Effector memory CD8-positive, alpha-beta T cell (primary cell): ENCODE results near the gene SEMA3F.
"Not testable (repeated sequence)": the region's sequence is repeated elsewhere in the genome, so short reads cannot be mapped to it uniquely, and the experiment has no call there.

Source experiments
- ATAC-seq: fragments of 150-1000 bp; cut with Tn5 transposase; replicated peaks from 2 replicates; pipeline ENCODE4 v1.10.0; 2021; ENCODE audit warnings: mild to moderate bottlenecking, moderate library complexity
- DNase-seq, 3 experiments: peaks; one replicate each; pipeline ENCODE4 v3.0.0; 2021
- H3K27ac Mint-ChIP-seq, 2 donors: one replicate each; pipeline ENCODE4 v1.8.0; 2022; ENCODE audit warnings: mild to moderate bottlenecking in 2 of 2, mixed read lengths in 2 of 2, moderate library complexity in 2 of 2
- H3K27me3 Mint-ChIP-seq, 2 donors: one replicate each; pipeline ENCODE4 v1.8.0; 2022; ENCODE audit warnings: mixed read lengths in 2 of 2
- H3K36me3 Mint-ChIP-seq: one replicate; pipeline ENCODE4 v1.8.0; 2022; ENCODE audit warnings: mild to moderate bottlenecking, moderate library complexity, mixed read lengths; ENCODE audit not compliant: insufficient read depth
- H3K4me1 Mint-ChIP-seq, 2 donors: one replicate each; pipeline ENCODE4 v1.8.0; 2022; ENCODE audit warnings: low read depth in 2 of 2, mixed read lengths in 2 of 2
- H3K4me3 Mint-ChIP-seq, 2 donors: one replicate each; pipeline ENCODE4 v1.8.0; 2022; ENCODE audit warnings: mild to moderate bottlenecking in 2 of 2, mixed read lengths in 2 of 2, moderate library complexity in 2 of 2
- H3K9me3 Mint-ChIP-seq, 2 donors: one replicate each; pipeline ENCODE4 v1.8.0; 2022; ENCODE audit warnings: mixed read lengths in 2 of 2

Gene SEMA3F

GRCh38 chr3:50227390-50228183 is 72.5 kb downstream of the SEMA3F start:
- H3K36me3 Mint-ChIP-seq, result peaks cover 12% of the 10 kb centered on the region
- no peaks in the 10 kb centered on the region for H3K9me3 Mint-ChIP-seq
- peak overlapping the region; percentile 88 to 98 for H3K4me3 Mint-ChIP-seq
- peak overlapping the region; percentile 85 to 91 for H3K27ac Mint-ChIP-seq
- DNase-seq (peak; percentile 87 to 92 (median 89)), ATAC-seq (peak; percentile 84)
- H3K4me1 Mint-ChIP-seq, result peaks cover 18 to 23% of the 10 kb centered on the region in 2 donors
- H3K27me3 Mint-ChIP-seq, result no peaks in the 10 kb centered on the region

- peaks cover 18 to 23% of the 10 kb centered on the region in 2 donors for H3K4me1 Mint-ChIP-seq
- ATAC-seq, result not testable (repeated sequence)
These were observed 73.2 kb downstream of the SEMA3F start for GRCh38 chr3:50228184-50228763.

DNA sequence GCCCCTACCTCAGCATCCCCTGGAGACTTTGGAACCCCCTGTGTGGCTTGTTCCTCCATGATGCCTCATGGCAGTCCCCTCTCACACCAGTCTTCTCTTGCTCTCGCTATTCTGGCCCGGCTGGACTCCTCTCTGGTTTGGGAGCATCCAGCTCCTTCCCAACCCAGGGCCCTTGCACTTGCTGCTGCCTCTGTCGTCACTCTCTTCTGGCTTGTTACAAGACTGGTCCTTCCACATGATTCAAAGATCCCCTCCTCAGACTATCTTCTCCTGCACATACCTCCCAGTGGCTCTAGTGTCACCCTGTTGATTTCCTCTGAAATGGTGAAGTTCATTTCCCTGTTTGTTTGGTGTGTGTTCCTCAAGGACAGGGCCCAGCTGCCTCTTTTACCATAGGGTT is 74.4 kb downstream of the SEMA3F start:
- H3K27me3 Mint-ChIP-seq, result no peaks in the 10 kb centered on the region
- no peak for ATAC-seq
- H3K9me3 Mint-ChIP-seq, result no peaks in the 10 kb centered on the region
- DNase-seq, result no peak
- H3K4me3 Mint-ChIP-seq, result peak overlapping the region in 1 of 2 donors; percentile 38
- H3K27ac Mint-ChIP-seq, result no peak overlapping the region
- H3K4me1 Mint-ChIP-seq, result peaks cover 18 to 25% of the 10 kb centered on the region in 2 donors
- H3K36me3 Mint-ChIP-seq, result peaks cover 12% of the 10 kb centered on the region

More at GRCh38 chr3:50228184-50228763, 73.2 kb downstream of the SEMA3F start:
- H3K9me3 Mint-ChIP-seq, H3K27me3 Mint-ChIP-seq, DNase-seq: not testable (repeated sequence)
- peaks cover 12% of the 10 kb centered on the region for H3K36me3 Mint-ChIP-seq
- H3K27ac Mint-ChIP-seq, result peak overlapping the region in 1 of 2 donors; percentile 85
- H3K4me3 Mint-ChIP-seq, result peak overlapping the region; percentile 88 to 98

DNA sequence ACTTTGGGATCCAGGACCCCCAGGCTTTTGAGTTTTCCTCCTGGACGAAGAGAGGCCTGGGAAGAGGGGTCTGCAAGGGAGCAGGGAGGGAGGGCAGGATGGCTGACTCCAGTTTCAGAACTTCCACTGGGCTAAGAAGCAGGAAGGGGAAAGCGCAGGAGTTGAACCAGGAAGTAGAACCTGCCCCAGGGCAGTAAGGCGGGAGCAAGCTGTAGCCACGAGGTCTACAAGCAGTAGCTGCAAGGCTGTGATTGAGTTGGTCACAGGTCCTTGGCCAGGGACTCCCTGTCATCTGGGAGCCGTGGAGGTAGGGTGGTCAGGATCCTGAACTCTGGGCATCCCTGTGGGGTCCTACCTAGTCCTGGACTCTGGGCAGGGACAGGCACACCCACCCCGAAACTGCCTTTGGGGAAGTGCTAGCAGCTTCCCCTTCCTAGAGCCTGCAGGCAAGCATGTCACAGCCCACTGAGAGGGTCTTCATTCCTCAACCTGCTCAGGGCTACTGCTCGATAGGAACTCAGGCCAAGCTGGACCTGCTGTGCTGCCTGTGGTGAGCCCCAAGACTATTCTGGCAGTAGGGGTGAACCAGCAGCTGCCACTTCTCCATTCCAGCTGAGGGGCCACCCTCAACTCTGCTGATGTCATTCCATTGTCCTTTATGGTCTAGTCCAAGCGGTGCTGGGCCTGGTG is 75.1 kb downstream of the SEMA3F start:
- Mint-ChIP-seq H3K27ac (no peak overlapping the region), H3K36me3 (peaks cover 10% of the 10 kb centered on the region), H3K4me1 (peaks cover 18 to 25% of the 10 kb centered on the region in 2 donors), H3K27me3 (no peaks in the 10 kb centered on the region), H3K4me3 (no peak overlapping the region), H3K9me3 (no peaks in the 10 kb centered on the region)
- DNase-seq (no peak), ATAC-seq (no peak)

DNA sequence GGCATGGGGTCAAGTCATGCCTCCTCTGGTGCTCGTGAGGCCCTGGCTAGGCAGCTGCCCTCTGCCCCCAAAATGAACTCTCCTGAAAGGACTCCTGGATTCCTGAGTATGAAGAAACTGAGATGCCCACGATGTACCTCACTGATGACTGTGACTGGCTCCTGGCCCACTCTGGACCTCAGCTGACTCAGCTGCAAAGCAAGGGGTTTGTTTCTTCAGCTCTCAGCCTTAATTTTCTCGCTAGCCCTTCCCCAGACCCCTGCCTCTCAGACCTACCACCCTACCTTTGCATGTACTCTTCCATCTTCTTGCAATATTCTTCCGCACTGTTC is 75.6 kb downstream of the SEMA3F start:
- Mint-ChIP-seq H3K36me3 (peaks cover 11% of the 10 kb centered on the region), H3K27me3 (no peaks in the 10 kb centered on the region), H3K27ac (no peak overlapping the region), H3K4me1 (peaks cover 23 to 25% of the 10 kb centered on the region in 2 donors), H3K4me3 (no peak overlapping the region), H3K9me3 (no peaks in the 10 kb centered on the region)
- no peak for DNase-seq
- no peak for ATAC-seq

DNA sequence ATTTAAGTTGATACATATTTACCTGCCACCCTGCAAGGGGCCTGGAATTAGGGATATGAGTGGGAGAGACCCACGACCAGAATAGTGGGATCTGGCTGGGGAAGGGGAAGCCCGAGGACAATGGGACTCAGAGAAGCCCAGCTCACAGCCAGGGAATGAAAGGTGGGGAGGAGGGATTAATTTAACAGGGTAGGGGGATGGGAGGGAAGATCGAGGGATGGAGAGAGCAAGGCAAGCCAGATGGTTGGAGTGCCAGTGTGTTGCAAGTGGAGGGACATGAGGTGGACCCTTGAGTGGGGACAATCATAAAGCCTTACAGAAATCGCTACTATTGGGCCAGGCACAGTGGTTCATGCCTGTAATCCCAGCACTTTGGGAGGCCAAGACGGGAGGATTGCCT is 76.5 kb downstream of the SEMA3F start:
- H3K27ac Mint-ChIP-seq, result no peak overlapping the region
- no peaks in the 10 kb centered on the region for H3K27me3 Mint-ChIP-seq
- H3K4me1 Mint-ChIP-seq, result peaks cover 19% of the 10 kb centered on the region in 2 donors
- DNase-seq (no peak), ATAC-seq (no peak)
- no peaks in the 10 kb centered on the region for H3K9me3 Mint-ChIP-seq
- peaks cover 17% of the 10 kb centered on the region for H3K36me3 Mint-ChIP-seq
- H3K4me3 Mint-ChIP-seq, result no peak overlapping the region

GRCh38 chr3:50232303-50232702 is 77.2 kb downstream of the SEMA3F start:
- DNase-seq (no peak), ATAC-seq (no peak)
- Mint-ChIP-seq H3K4me1 (peaks cover 19 to 20% of the 10 kb centered on the region in 2 donors), H3K36me3 (peaks cover 16% of the 10 kb centered on the region), H3K27ac (no peak overlapping the region), H3K27me3 (no peaks in the 10 kb centered on the region), H3K4me3 (no peak overlapping the region), H3K9me3 (no peaks in the 10 kb centered on the region)

GRCh38 chr3:50233176-50233575 is 78.1 kb downstream of the SEMA3F start:
- Mint-ChIP-seq H3K27me3 (no peaks in the 10 kb centered on the region), H3K4me3 (peak overlapping the region in 1 of 2 donors; percentile 17), H3K4me1 (peaks cover 17 to 19% of the 10 kb centered on the region in 2 donors), H3K27ac (peak overlapping the region in 1 of 2 donors; percentile 59), H3K9me3 (no peaks in the 10 kb centered on the region), H3K36me3 (peaks cover 25% of the 10 kb centered on the region)
- DNase-seq (no peak), ATAC-seq (no peak)

DNA sequence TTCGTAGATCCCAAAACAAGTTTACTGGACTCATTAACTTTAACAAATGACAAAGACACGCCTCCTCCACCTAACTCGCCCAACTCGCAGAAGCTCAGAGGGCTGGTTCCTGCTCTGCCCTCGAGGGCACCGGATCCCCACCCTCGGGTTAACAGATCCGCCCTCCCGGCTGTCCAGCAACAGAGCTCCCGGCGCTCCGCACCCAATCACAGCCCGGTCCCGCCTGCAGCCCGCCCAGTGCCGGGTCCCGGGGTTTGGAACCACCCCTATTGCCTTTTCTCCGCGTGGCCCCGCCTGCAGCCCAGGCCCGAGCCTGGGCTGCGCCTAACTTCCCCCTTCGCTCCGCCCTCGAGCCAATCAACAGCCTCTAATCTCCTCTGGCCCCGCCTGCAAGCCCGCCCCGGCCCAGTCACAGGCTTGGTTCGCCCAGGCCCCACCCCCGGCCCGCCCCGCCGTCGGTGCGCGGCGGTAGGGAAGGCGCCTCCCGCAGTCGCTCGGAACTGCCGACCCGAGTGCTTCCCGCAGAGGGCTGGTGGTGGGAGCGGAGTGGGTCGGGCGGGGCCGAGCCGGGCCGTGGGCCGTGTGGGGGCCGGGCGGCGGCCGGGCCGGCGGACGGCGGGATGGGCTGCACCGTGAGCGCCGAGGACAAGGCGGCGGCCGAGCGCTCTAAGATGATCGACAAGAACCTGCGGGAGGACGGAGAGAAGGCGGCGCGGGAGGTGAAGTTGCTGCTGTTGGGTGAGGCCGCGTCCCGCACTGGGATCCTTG is 80.8 kb downstream of the SEMA3F start, which contains the start of gene GNAI2:
Gene GNAI2 (plus strand): TSS at position 489 of the 768 bp plus-strand sequence. CDS start 132 bp downstream, at position 621.
- no peaks in the 10 kb centered on the region for H3K9me3 Mint-ChIP-seq
- DNase-seq, result peak; percentile 97 to 99 (median 98)
- peak within 1 kb of the TSS; percentile 94 to 95 for H3K27ac Mint-ChIP-seq
- peak within 1 kb of the TSS; percentile 99 to 100 for H3K4me3 Mint-ChIP-seq
- peak; percentile 87 for ATAC-seq
- H3K36me3 Mint-ChIP-seq, result peaks cover 27% of the 10 kb centered on the region
- no peaks in the 10 kb centered on the region for H3K27me3 Mint-ChIP-seq
- peaks cover 35 to 36% of the 10 kb centered on the region in 2 donors for H3K4me1 Mint-ChIP-seq

- no peaks in the 10 kb centered on the region for H3K9me3 Mint-ChIP-seq
- no peak for ATAC-seq
- H3K4me1 Mint-ChIP-seq, result peaks cover 40 to 42% of the 10 kb centered on the region in 2 donors
- no peaks in the 10 kb centered on the region for H3K27me3 Mint-ChIP-seq
- DNase-seq, result no peak
- peak overlapping the region; percentile 99 to 100 for H3K4me3 Mint-ChIP-seq
- H3K27ac Mint-ChIP-seq, result peak overlapping the region; percentile 94 to 95
- peaks cover 28% of the 10 kb centered on the region for H3K36me3 Mint-ChIP-seq
These were observed 81.5 kb downstream of the SEMA3F start for GRCh38 chr3:50236484-50237132.

DNA sequence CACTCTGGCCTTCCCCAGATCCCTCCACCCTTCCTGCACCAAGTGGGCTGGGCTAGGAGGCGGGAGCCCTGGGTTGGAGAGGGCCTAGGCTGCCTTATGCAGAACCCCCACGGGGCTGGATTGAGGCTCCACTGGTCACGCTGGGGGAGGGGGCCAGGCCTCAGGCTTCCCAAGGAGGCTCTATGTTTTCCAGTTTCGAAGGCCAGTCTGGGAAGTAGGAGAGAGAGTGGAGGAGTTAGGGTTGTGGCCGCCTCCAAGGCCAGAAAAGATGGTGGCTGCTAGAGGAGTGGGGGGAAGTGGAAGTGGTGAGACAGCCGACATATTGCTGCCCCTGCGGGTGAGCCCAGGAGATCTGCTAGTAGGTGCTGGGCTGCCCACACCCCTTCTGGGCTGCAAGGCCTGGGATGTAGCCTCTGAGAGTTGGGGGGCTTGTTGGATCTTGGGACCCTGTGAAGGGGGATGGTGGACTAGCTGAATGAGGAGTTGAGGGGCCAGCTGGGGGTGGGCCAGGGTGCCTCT is 82.1 kb downstream of the SEMA3F start:
- H3K4me3 Mint-ChIP-seq, result peak overlapping the region; percentile 99 to 100
- peaks cover 31% of the 10 kb centered on the region for H3K36me3 Mint-ChIP-seq
- peak in 2 of 3 experiments; percentile 24 to 30 for DNase-seq
- peaks cover 46 to 48% of the 10 kb centered on the region in 2 donors for H3K4me1 Mint-ChIP-seq
- H3K27ac Mint-ChIP-seq, result peak overlapping the region; percentile 94 to 95
- no peaks in the 10 kb centered on the region for H3K9me3 Mint-ChIP-seq
- no peaks in the 10 kb centered on the region for H3K27me3 Mint-ChIP-seq
- ATAC-seq, result no peak

DNA sequence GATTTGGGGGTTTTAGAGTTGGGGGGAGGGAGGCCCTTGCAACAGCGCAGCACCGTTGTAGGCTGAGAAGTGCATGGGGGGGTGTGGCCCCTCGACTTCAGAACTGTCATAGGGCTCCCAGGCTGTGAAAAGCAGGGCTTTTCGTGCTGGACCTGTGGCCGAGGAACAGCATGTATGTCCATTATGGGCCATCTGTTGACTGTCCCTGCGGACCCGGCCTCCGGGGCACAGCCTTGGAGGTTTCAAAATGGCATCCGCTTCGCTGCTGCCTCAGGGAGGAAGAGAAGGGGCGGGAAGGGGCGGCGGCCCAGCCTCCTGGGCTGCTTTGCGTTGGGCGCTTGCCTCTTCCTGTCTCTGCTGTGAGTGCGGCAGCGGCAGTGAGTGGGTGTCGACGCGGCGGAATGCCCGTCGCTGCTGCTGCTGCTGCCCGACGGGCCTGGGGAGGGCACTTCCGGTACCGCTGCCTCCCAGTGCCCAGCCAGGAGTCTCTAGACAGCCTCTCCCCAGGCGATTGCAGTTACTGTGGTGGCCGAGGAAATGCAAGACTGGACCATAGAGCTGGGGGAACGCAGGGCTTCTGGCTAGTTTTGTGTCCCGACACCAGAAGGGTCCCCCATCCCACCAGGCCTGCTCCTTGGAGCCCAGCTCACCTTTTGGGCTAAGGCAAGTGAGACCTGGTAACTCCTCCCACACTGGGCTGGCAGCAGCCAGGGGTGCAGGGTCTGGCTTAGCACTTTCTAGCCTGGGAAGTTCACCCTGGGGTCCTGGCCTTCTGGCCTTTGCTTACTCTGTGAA is 82.8 kb downstream of the SEMA3F start:
- Mint-ChIP-seq H3K27ac (peak overlapping the region; percentile 94 to 95), H3K4me3 (peak overlapping the region; percentile 99 to 100), H3K9me3 (no peaks in the 10 kb centered on the region), H3K36me3 (peaks cover 35% of the 10 kb centered on the region), H3K4me1 (peaks cover 51 to 55% of the 10 kb centered on the region in 2 donors), H3K27me3 (no peaks in the 10 kb centered on the region)
- peak; percentile 53 for ATAC-seq
- DNase-seq, result peak; percentile 79 to 81 (median 80)
